Left cardiac atrium (tissue), 4 donors: ENCODE results near the gene ANKRD44. TPM values are rescaled to one million over a fixed set of nuclear protein-coding genes. Genes with fewer than 3 reads are reported as not detected.

Source experiments
- ATAC-seq, 2 donors: fragments of 200-7000 bp; cut with Tn5 transposase; one replicate each; pipeline ENCODE4 v1.9.1; 2020; ENCODE audit warnings: mild to moderate bottlenecking in 2 of 2, moderate library complexity in 2 of 2
- DNase-seq: peaks from one replicate; pipeline ENCODE4 v3.0.0-alpha.2; 2020
- intact Hi-C, 2 donors: fragments of 100-400 bp; cut with DNase I; formaldehyde crosslinking; loops; one replicate each; pipeline versions ENCODE4 v1.14.1 to v1.15.1; 2022 to 2023
- total RNA-seq, 2 donors: library from RNA; stranded (reverse); fragmentation: NEBNext Ultra II Directional; extraction: Animal tissue kit (Norgen Biotek cat#: 25700); gene quantifications; one replicate each; pipeline ENCODE4 v1.2.1, GENCODE V29; 2021
- donor health status: DM: no; HTN: yes; CAD: no.
- donor health status: DM: no; HTN: yes; CAD: no; lungs with severe emphysema.
- donor health status: DM: yes; HTN: yes; CAD: no.
- donor health status: Dilated cardiomyopathy.

ANKRD44 gene
- total RNA-seq, 2 donors from 2014 or later: 10.2 to 16.8 TPM

GRCh38 chr2:196952936-196953335 is 357.6 kb downstream of the ANKRD44 start:
- ATAC-seq (no peak), DNase-seq (no peak)
- intact Hi-C loops: no loop called here

DNA sequence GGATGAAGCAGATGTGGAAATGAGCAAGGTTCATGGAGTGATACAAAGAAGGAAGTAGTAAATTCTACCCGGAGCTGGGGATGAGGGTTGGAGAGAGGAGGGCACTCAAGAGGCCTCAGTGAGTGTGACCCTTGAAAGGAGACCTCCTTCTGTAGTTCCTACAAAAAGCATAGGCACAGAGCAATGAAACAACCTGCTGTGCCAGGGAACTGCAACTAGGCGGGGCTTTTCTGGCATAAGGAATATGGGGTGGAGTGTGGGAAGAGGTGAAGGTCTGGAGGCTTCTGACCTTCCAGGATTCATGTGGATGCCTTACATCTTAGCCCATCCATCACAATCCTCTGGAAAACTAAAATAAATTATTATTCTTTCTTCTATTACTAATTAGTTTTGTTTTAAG is 358.6 kb downstream of the ANKRD44 start:
- intact Hi-C loops: no loop called here
- no peak for ATAC-seq

GRCh38 chr2:196949116-196949515 is 361.5 kb downstream of the ANKRD44 start:
- intact Hi-C loops: no loop called here
- no peak for DNase-seq
- ATAC-seq: no peak

More for the DNA sequence above, 358.6 kb downstream of the ANKRD44 start:
- no peak for DNase-seq

DNA sequence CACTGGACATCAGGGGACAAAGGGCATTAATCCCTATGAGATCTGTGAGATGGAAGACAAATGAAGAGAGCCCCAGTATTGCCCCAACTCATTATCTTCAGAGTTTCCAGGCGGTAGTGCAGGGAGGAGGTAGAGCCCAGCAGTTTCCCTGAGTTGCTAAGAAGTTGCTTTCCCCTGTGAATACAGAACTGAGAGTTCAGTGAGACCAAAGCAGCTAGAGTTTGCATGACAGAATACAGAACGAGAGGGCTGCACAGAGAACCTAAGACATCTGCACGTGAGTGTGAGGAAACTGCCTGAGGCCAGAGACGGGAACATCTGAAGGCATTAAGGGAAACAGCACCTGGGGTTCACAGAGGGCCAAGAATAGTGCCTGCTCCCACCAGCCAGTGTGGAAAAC is 366.0 kb downstream of the ANKRD44 start:
- no peak for DNase-seq
- intact Hi-C loops: no loop called here
- ATAC-seq: no peak

GRCh38 chr2:196941398-196942078 is 369.0 kb downstream of the ANKRD44 start:
- intact Hi-C loops: no loop called here
- ATAC-seq (peak; percentile 50 to 62), DNase-seq (no peak)

GRCh38 chr2:196939371-196939770 is 371.2 kb downstream of the ANKRD44 start:
- no peak for DNase-seq
- no peak for ATAC-seq
- intact Hi-C loops: no loop called here

Other genes with a start within 250 kb of the ANKRD44 start
- gene SF3B1, start 124.2 kb upstream of the ANKRD44 start, total RNA-seq: 100 to 1,000 TPM; 136 to 157 TPM
- gene COQ10B, start 142.8 kb upstream of the ANKRD44 start, total RNA-seq: 10 to 100 TPM; 23.0 to 43.4 TPM
- gene HSPD1, start 189.1 kb upstream of the ANKRD44 start, total RNA-seq: 100 to 1,000 TPM; 164 to 166 TPM
- gene HSPE1, start 189.6 kb upstream of the ANKRD44 start, total RNA-seq: 100 to 1,000 TPM; 111 to 117 TPM
- gene MOB4, start 205.3 kb upstream of the ANKRD44 start, total RNA-seq: 10 to 100 TPM; 19.8 to 32.6 TPM